HG03280 (cell line): ENCODE measurements around the gene TTC39B.
"Not testable (repeated sequence)": the region's sequence is repeated elsewhere in the genome, so short reads cannot be mapped to it uniquely, and the experiment has no call there.

Experiments used
- ATAC-seq: cut with Tn5 transposase; IDR thresholded peaks from one replicate; pipeline ENCODE4 v1.9.1; 2021; ENCODE audit warnings: mild to moderate bottlenecking, moderate library complexity; ENCODE audit not compliant: unreplicated experiment

TTC39B gene

DNA sequence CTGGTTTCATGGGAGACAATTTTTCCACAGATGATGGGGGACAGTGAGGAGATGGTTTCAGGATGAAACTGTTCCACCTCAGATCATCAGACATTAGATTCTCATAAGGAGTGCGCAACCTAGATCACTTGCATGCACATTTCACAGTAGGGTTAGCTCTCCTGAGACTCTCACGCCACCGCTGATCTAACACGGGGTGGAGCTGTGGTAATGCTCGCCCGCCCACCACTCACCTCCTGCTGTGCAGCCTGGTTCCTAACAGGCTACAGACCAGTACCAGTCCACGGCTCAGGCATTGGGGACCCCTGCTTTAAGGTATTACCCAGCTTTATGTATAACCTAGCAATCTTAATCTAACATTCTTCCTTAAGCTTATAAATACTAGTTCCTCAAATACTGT is 35.6 kb downstream of the TTC39B start:
- no peak for ATAC-seq

DNA sequence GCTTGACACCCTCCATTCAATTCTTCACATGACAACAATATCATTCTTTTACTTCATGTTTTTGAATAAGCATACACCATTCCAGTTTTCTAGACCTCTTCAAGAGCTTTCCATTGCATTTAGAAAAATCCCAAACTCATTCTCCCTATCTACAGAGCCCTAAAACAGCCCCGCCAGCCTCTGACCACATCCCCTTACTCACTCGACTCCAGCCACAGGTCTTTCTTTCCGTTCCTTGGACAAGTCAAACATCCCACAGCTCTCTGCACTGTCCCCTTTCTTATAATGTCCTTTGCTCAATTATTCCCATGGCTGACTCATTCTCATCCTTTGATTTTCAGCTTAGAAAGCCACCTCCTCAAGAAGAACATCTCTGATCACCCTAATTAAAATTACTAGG is 38.2 kb downstream of the TTC39B start:
- ATAC-seq = no peak

DNA sequence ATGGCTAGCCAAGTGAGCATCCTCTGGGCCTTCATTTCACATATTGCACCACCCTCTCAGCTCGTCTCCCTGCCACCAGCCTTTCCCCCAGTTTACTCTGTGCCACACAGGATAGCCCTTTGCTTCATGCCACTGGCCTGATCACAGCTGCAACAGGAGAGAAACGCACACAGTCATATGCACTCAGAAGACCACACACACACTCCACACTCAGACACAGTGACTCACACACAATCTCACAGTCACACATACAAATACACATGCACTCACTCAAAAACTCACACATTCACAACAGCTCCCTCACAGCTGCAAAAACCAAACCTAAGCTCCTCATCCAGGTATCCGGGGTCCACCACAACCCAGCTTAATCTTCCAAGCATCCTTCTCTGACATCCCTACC is 38.7 kb downstream of the TTC39B start:
- no peak for ATAC-seq

DNA sequence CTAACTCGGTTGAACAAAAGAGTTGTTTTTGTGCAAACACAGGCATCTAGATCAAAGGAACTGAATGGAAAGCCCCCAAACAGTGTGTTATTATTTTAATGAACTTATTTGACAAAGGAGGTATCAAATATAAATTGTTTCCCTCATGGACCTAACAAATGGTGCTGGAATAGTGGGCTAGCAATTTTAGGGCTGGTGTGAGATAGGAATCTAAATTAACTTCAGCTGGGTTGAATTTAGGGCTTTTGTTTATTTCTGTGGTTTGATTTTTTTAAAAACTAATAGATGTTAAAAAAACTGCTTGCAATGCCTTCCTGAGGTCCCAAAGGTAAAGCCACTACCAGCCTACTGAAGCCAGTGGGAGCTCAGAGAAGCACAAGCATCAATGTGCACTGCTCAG is 42.1 kb downstream of the TTC39B start:
- no peak for ATAC-seq

- no peak for ATAC-seq
Observed at GRCh38 chr9:15262581-15262980, 44.4 kb downstream of the TTC39B start.

GRCh38 chr9:15256426-15256825 is 50.6 kb downstream of the TTC39B start:
- ATAC-seq = no peak

- no peak for ATAC-seq
Observed at GRCh38 chr9:15253786-15254185, 53.2 kb downstream of the TTC39B start.

- no peak for ATAC-seq
Observed at GRCh38 chr9:15253197-15253596, 53.8 kb downstream of the TTC39B start.

- no peak for ATAC-seq
Observed at GRCh38 chr9:15249981-15250380, 57.0 kb downstream of the TTC39B start.

DNA sequence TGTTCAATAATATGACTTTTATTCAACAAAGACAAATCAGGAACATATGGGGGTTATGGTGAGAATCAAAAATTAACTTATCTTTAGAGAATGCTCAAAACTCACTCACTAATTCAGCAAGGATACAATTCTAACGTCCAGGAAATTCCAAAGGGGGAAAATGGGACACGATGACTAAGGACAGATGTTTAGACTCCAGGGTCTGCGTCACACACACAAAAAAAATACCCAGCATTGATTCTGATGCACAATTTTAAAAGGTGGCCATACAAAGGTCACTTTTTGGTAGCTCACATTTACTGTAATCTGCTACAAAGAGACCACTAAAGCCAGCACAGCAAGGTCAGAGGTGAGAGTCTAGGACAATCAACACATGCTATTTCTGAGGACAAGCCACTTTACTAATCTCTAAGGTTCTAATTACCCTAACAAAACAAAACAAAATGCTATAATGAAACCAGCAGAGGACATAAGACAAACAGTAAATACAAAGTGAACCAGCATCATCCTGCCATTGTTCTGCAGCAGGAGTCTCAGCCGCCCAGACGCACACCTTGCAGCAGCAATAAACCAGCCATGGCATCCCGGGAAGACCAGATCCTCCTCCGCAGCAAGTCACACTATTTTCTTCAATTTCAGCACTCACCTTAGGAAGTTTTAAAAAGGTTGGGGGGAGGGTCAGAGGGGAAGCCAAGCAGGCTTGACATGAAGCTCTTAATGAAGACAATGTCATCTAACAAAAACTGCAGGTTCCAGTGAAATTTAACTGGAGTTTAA is 57.8 kb downstream of the TTC39B start:
- no peak for ATAC-seq

DNA sequence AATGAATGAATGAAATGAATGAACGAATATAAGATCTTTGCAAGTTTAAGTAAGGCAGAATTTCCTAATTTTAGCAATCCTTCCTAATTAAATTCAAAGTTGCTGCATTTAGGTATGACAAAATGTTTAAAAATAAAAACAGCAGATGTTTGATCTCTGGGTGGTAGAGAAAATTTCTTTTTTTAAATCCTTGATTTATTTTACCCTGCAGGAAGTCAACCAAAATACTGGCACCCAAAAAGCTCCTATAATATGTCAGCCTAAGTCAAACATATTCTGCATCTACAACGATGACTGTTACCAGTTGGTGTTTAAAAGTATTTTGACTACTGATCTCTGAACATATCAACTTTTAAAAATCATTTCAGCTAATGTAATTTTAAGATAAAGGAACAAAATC is 58.4 kb downstream of the TTC39B start:
- ATAC-seq = no peak

DNA sequence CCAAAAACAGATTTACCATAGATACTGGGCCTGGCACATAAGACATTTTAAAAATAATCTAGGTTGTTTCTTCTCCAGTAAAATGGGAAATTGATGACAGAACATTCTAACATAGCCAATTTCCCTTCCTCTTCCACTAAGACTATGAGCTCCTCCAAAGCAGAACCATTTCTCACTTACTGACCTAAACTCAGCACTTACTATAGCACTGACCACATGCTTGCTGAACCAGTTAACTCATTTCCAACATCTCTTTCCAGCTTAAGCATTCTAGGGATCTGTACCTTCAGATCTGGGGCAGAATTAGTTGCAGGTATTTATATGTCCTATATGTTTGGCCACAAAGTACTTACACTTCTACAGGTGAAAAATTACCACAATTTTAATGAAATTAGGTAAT is 58.9 kb downstream of the TTC39B start:
- no peak for ATAC-seq

DNA sequence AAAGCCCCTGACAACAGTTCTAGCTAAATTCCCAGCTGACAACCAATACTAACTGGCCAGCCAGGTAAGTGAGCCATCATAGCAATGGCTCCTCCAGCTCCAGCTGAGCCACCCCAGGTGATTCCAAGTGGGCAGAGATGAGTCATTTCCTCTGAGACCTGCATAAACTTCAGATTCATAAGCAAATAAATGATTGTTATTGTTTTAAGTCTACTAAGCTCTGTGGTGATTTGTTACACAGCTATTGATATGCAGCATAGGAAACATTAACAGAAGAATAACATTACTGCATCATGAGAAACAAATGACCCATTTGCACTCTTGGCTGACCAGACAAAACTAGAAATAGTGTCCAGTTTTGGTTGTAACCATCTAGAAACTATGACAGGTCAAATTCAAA is 60.3 kb downstream of the TTC39B start:
- ATAC-seq = no peak

GRCh38 chr9:15246243-15246642 is 60.8 kb downstream of the TTC39B start:
- no peak for ATAC-seq

DNA sequence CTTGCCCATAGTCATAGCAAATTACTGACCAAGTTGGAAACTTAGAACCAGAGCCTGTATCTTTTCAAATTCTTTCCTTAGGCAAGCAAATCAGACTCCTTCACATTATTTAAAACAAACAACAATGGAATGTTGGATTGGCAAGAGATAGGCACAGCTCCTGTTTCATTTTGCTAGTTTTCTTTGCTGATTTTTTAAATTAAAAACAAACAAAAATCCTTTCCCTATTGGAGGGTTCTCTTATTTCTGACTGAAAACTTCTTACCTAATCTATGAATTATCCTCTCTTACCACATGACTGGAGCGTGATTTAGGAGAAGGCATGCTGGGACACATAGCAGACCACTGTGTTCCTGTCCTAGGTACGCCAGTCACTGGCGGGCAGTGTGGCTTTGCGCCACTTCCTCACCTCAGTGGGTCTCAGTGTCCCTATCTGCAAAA is 63.0 kb downstream of the TTC39B start:
- no peak for ATAC-seq

- no peak for ATAC-seq
Observed at GRCh38 chr9:15243081-15243480, 63.9 kb downstream of the TTC39B start.

- no peak for ATAC-seq
Observed at GRCh38 chr9:15240927-15241326, 66.1 kb downstream of the TTC39B start.

DNA sequence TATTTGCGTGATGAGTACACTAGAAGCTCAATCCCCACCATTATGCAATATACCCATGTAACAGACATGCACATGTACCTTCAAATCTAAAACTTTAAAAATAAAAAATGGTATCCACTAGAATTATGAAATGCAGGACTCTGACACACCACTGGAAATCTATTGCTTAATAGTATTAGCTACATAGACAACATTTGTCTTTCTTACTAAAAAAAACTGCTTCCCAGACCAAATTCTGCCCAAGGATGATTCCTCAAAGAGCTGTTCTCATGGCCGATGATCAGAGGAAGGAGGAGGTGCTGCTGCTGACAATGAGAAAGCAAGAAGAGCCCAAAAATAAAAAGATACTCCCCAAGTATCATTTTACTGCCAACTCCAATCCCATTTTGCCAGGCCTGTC is 67.2 kb downstream of the TTC39B start:
- no peak for ATAC-seq

GRCh38 chr9:15238646-15239045 is 68.4 kb downstream of the TTC39B start:
- no peak for ATAC-seq

- ATAC-seq = no peak
Observed at GRCh38 chr9:15235658-15236057, 71.4 kb downstream of the TTC39B start.

DNA sequence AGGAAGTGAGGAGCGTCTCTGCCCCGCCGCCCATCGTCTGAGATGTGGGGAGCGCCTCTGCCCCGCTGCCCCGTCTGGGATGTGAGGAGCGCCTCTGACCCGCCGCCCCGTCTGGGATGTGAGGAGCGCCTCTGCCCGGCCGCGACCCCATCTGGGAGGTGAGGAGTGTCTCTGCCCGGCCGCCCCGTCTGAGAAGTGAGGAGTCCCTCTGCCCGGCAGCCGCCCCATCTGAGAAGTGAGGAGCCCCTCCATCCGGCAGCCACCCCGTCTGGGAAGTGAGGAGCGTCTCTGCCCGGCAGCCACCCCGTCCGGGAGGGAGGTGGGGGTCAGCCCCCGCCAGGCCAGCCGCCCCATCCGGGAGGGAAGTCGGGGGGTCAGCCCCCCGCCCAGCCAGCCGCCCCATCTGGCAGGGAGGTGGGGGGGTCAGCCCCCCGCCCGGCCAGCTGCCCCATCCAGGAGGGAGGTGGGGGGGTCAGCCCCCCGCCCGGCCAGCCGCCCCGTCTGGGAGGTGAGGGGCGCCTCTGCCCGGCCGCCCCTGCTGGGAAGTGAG is 73.0 kb downstream of the TTC39B start:
- ATAC-seq = not testable (repeated sequence)

GRCh38 chr9:15232706-15233280 is 74.2 kb downstream of the TTC39B start:
- ATAC-seq = not testable (repeated sequence)
